Vagina (tissue), 2 donors: ENCODE results near the gene TBL3. TPM values are rescaled to one million over a fixed set of nuclear protein-coding genes. Genes with fewer than 3 reads are reported as not detected.

Source experiments
- DNase-seq, 2 donors: peaks; one replicate each; pipeline ENCODE4 v3.0.0-alpha.2; 2017; ENCODE audit errors: extremely low spot score in 2 of 2
- H3K27ac ChIP-seq: fragments of 200-600 bp; sonication (generic); one replicate; pipeline ENCODE4 v1.5.1; 2019
- H3K27me3 ChIP-seq: fragments of 200-600 bp; sonication (generic); one replicate; pipeline ENCODE4 v1.5.1; 2019
- H3K36me3 ChIP-seq, 2 donors: fragments of 200-600 bp; sonication (generic); one replicate each; pipeline ENCODE4 v1.5.1; 2017 to 2019
- H3K4me1 ChIP-seq: fragments of 200-600 bp; sonication (generic); one replicate; pipeline ENCODE4 v1.5.1; 2019
- H3K4me3 ChIP-seq, 2 donors: fragments of 200-600 bp; sonication (generic); 1 replicate in 1 of 2; 2 replicates in 1 of 2; pipeline ENCODE4 v1.5.1; 2016 to 2019
- H3K9me3 ChIP-seq: fragments of 200-600 bp; sonication (generic); one replicate; pipeline ENCODE4 v1.5.1; 2019
- CTCF ChIP-seq, 3 experiments: fragments of 450-650 bp in 2 of 3; fragments of 200-600 bp in 1 of 3; sonication (generic) in 1 of 3; IDR thresholded peaks; one replicate each; pipeline ENCODE4 v1.5.1; 2017 to 2019; ENCODE audit warnings: antibody characterized with exemption in 3 of 3, mild to moderate bottlenecking in 2 of 3, moderate library complexity in 2 of 3
- POLR2A ChIP-seq, 2 donors: fragments of 450-650 bp; IDR thresholded peaks; one replicate each; pipeline ENCODE4 v1.6.1; 2017; ENCODE audit warnings: antibody characterized with exemption in 2 of 2, mild to moderate bottlenecking in 2 of 2, moderate library complexity in 2 of 2
- POLR2AphosphoS5 ChIP-seq, 2 donors: sonication (generic); formaldehyde crosslinking; IDR thresholded peaks; one replicate each; pipeline ENCODE4 v1.9.0; 2017; ENCODE audit warnings: antibody characterized with exemption in 2 of 2, mild to moderate bottlenecking in 2 of 2, low read depth in 1 of 2; ENCODE audit not compliant: insufficient read depth in 1 of 2
- intact Hi-C: fragments of 100-400 bp; cut with DNase I; formaldehyde crosslinking; loops from one replicate; pipeline ENCODE4 v1.15.1; 2023
- total RNA-seq: library from RNA; depleted of rRNA; stranded (reverse); fragments of >200 nt; gene quantifications from one replicate; pipeline ENCODE4 v1.2.3, GENCODE V29; 2016

Gene TBL3
- total RNA-seq, 1 donor from 2014 or later, result 44.2 TPM

- Histone ChIP-seq H3K27ac (no peak overlapping the region), H3K4me3 (no peak overlapping the region), H3K27me3 (peaks cover 11% of the 10 kb centered on the region), H3K4me1 (peaks cover 16% of the 10 kb centered on the region), H3K9me3 (no peaks in the 10 kb centered on the region), H3K36me3 (no peaks in the 10 kb centered on the region)
- DNase-seq, result no peak
- intact Hi-C loops, result no loop called here
- no peak for TF ChIP-seq POLR2A (IDR thresholded peaks at IDR 0.05)
- TF ChIP-seq POLR2AphosphoS5 (IDR thresholded peaks at IDR 0.05; ENCODE audit: insufficient read depth in 1 of 2, low read depth in 1 of 2), result no peak
- TF ChIP-seq CTCF (IDR thresholded peaks at IDR 0.05), result no peak
These were observed 44.6 kb downstream of the TBL3 start for GRCh38 chr16:2016407-2016922.

GRCh38 chr16:2019518-2019920, 47.7 kb downstream of the TBL3 start, which contains the start of gene NPW:
Gene NPW, plus strand, starts transcription at chr16:2019785.
- Histone ChIP-seq H3K36me3 (no peaks in the 10 kb centered on the region), H3K27me3 (peaks cover 11% of the 10 kb centered on the region), H3K4me1 (peaks cover 36% of the 10 kb centered on the region), H3K9me3 (no peaks in the 10 kb centered on the region), H3K4me3 (peak within 1 kb of the TSS in 1 of 2 donors; percentile 24), H3K27ac (no peak within 1 kb of the TSS)
- DNase-seq, result no peak
- TF ChIP-seq POLR2A (IDR thresholded peaks at IDR 0.05) (no peak), POLR2AphosphoS5 (IDR thresholded peaks at IDR 0.05; ENCODE audit: insufficient read depth in 1 of 2, low read depth in 1 of 2) (no peak), CTCF (IDR thresholded peaks at IDR 0.05) (no peak)
- intact Hi-C loops, result no loop called here

GRCh38 chr16:2019921-2020831, 48.3 kb downstream of the TBL3 start:
- intact Hi-C loops, result loop anchor here (5.0 kb wide), 1 partner anchor 122 kb away; no protein-coding TSS in a partner anchor
- Histone ChIP-seq H3K27me3 (peaks cover 11% of the 10 kb centered on the region), H3K4me3 (peak overlapping the region in 1 of 2 donors; percentile 24), H3K27ac (no peak overlapping the region), H3K4me1 (peaks cover 37% of the 10 kb centered on the region), H3K36me3 (no peaks in the 10 kb centered on the region), H3K9me3 (no peaks in the 10 kb centered on the region)
- TF ChIP-seq POLR2A (IDR thresholded peaks at IDR 0.05) (no peak), CTCF (IDR thresholded peaks at IDR 0.05) (no peak), POLR2AphosphoS5 (IDR thresholded peaks at IDR 0.05; ENCODE audit: insufficient read depth in 1 of 2, low read depth in 1 of 2) (no peak)
- no peak for DNase-seq

- peak overlapping the region; percentile 24 to 42 for H3K4me3 ChIP-seq
These were observed 50.9 kb downstream of the TBL3 start for GRCh38 chr16:2022723-2023091.

More at GRCh38 chr16:2022723-2023091, 50.9 kb downstream of the TBL3 start:
- peaks cover 11% of the 10 kb centered on the region for H3K27me3 ChIP-seq
- no peaks in the 10 kb centered on the region for H3K9me3 ChIP-seq
- no peak for TF ChIP-seq POLR2AphosphoS5 (IDR thresholded peaks at IDR 0.05; ENCODE audit: insufficient read depth in 1 of 2, low read depth in 1 of 2)
- no peak for TF ChIP-seq CTCF (IDR thresholded peaks at IDR 0.05)
- TF ChIP-seq POLR2A (IDR thresholded peaks at IDR 0.05), result no peak
- DNase-seq, result no peak
- peak overlapping the region; percentile 73 for H3K27ac ChIP-seq
- H3K4me1 ChIP-seq, result peaks cover 57% of the 10 kb centered on the region
- intact Hi-C loops, result loop anchor here (5.0 kb wide), 1 partner anchor 120 kb away; no protein-coding TSS in a partner anchor
- H3K36me3 ChIP-seq, result no peaks in the 10 kb centered on the region
